K562 (cell line): Measurements from ENCODE around the gene PLEKHA6. TPM values are rescaled to one million over a fixed set of nuclear protein-coding genes. Genes with fewer than 3 reads are reported as not detected.

Experiments
- ATAC-seq: fragments of 200-7000 bp; cut with Tn5 transposase; 3 replicates; pipeline ENCODE4 v1.9.1; 2020; ENCODE audit warnings: moderate library complexity
- BruUV-seq: library from RNA; stranded (reverse); fragments of 400-500 nt; replicated peaks from 2 replicates; lab custom pipeline; 2021; lab: Mats Ljungman, UMichigan
- CTCF ChIA-PET: fragments of 300-600 bp; formaldehyde crosslinking; extraction: SDS; loops from one replicate; lab custom pipeline; 2021; ENCODE audit warnings: low intra/inter-chr PET ratio; lab: Yijun Ruan, JAX
- POLR2A ChIA-PET: fragments of 300-600, 350-650 bp; sonication (Branson Sonifier 250); formaldehyde crosslinking; extraction: SDS; loops from one replicate; lab custom pipeline; 2021; ENCODE audit warnings: antibody characterized with exemption, inconsistent platforms; lab: Yijun Ruan, JAX
- DNase-seq, 4 experiments: peaks; one replicate each; pipeline versions ENCODE4 v3.0.0 to v3.0.0-alpha.2; 2011 to 2018; ENCODE audit warnings: low spot score in 3 of 4, mixed read lengths in 3 of 4; ENCODE audit errors: extremely low read depth in 1 of 4
- FAIRE-seq: peaks from 2 replicates; lab custom pipeline; 2011; peaks lifted over from hg19 to GRCh38; lab: Jason Lieb, UNC
- H2AFZ ChIP-seq: 2 replicates; pipeline ENCODE4 v1.6.0; 2011; ENCODE audit warnings: low read depth, low read length, control low read depth, inconsistent platforms
- H3K27ac ChIP-seq: fragments of 200-600 bp; 3 replicates; pipeline ENCODE4 v1.8.0; 2011; ENCODE audit warnings: low read depth, mild to moderate bottlenecking, control low read depth, inconsistent platforms, low read length, moderate library complexity, mixed read lengths; ENCODE audit errors: extremely low read depth
- H3K27me3 ChIP-seq, 2 experiments: fragments of 300-600 bp in 1 of 2; 2 replicates in 1 of 2; 3 replicates in 1 of 2; pipeline versions ENCODE4 v1.6.0 to v1.8.0; 2011; ENCODE audit warnings: inconsistent platforms in 2 of 2, low read length in 2 of 2, mild to moderate bottlenecking in 1 of 2, mixed read lengths in 1 of 2, moderate library complexity in 1 of 2; ENCODE audit not compliant: control insufficient read depth in 2 of 2, insufficient read depth in 2 of 2
- H3K36me3 ChIP-seq: fragments of 300-600 bp; 3 replicates; pipeline ENCODE4 v1.8.0; 2011; ENCODE audit warnings: mild to moderate bottlenecking, low read length, inconsistent platforms; ENCODE audit not compliant: control insufficient read depth, insufficient read depth
- H3K4me1 ChIP-seq, 2 experiments: fragments of 200-600 bp in 1 of 2; replicated peaks in 1 of 2; 2 replicates in 1 of 2; 3 replicates in 1 of 2; pipeline versions ENCODE4 v1.5.1 to v1.8.0; 2011; ENCODE audit warnings: inconsistent platforms in 2 of 2, low read length in 2 of 2, mild to moderate bottlenecking in 1 of 2, mixed read lengths in 1 of 2, moderate library complexity in 1 of 2; ENCODE audit not compliant: control insufficient read depth in 2 of 2, insufficient read depth in 2 of 2
- H3K4me2 ChIP-seq: 2 replicates; pipeline ENCODE4 v1.6.1; 2011; ENCODE audit warnings: low read length, control low read depth, inconsistent platforms, mixed read lengths; ENCODE audit not compliant: insufficient read depth
- H3K4me3 ChIP-seq: fragments of 200-600 bp; sonication (generic), shearing (Covaris generic); 2 replicates; pipeline ENCODE4 v1.5.1; 2016; ENCODE audit warnings: control low read depth, inconsistent platforms
- H3K79me2 ChIP-seq: fragments of 200-600 bp; 3 replicates; pipeline ENCODE4 v1.8.0; 2011; ENCODE audit warnings: low read length, inconsistent platforms; ENCODE audit not compliant: control insufficient read depth, insufficient read depth
- H3K9ac ChIP-seq, 2 experiments: 2 replicates each; pipeline versions ENCODE4 v1.6.0 to v1.6.1; 2011; ENCODE audit warnings: low read depth in 2 of 2, low read length in 2 of 2, control low read depth in 1 of 2, inconsistent platforms in 1 of 2, mild to moderate bottlenecking in 1 of 2, mixed read lengths in 1 of 2; ENCODE audit not compliant: insufficient read depth in 1 of 2
- H3K9me1 ChIP-seq: one replicate; pipeline ENCODE4 v1.6.0; 2011; ENCODE audit warnings: inconsistent platforms, mild to moderate bottlenecking, low read length, moderate library complexity; ENCODE audit not compliant: control insufficient read depth, insufficient read depth
- H3K9me3 ChIP-seq: replicated peaks from 2 replicates; pipeline ENCODE4 v1.5.1; 2011; ENCODE audit warnings: low read depth, low read length, inconsistent platforms; ENCODE audit not compliant: control insufficient read depth, insufficient read depth
- H4K20me1 ChIP-seq: replicated peaks from 2 replicates; pipeline ENCODE4 v1.6.1; 2011; ENCODE audit warnings: low read length, inconsistent platforms, mixed read lengths; ENCODE audit not compliant: control insufficient read depth, insufficient read depth
- ATF3 ChIP-seq, 2 experiments: fragments of 450-650 bp in 1 of 2; sonication (generic) in 1 of 2; formaldehyde crosslinking in 1 of 2; IDR thresholded peaks in 1 of 2; conservative IDR thresholded peaks in 1 of 2; 2 replicates each; pipeline versions ENCODE4 v1.6.1 to v1.8.1; 2016 to 2023; ENCODE audit warnings: mild to moderate bottlenecking in 2 of 2, moderate library complexity in 2 of 2, inconsistent platforms in 1 of 2, missing genetic modification reagents in 1 of 2
- CREB1 ChIP-seq, 2 experiments: sonication (generic) in 1 of 2; formaldehyde crosslinking in 1 of 2; IDR thresholded peaks; 2 replicates each; pipeline versions ENCODE4 v1.6.1 to v1.8.0; 2012 to 2022; ENCODE audit warnings: inconsistent platforms in 1 of 2, mild to moderate bottlenecking in 1 of 2, missing genetic modification reagents in 1 of 2, moderate library complexity in 1 of 2
- CREM ChIP-seq: IDR thresholded peaks from 2 replicates; pipeline ENCODE4 v1.6.1; 2014; ENCODE audit warnings: antibody characterized with exemption, low read depth
- E2F3 ChIP-seq: fragments of 250-450 bp; sonication (Bioruptor Pico); IDR thresholded peaks from 2 replicates; pipeline ENCODE4 v1.4.0; 2020; ENCODE audit warnings: mild to moderate bottlenecking
- ELF4 ChIP-seq: fragments of 450-650 bp; formaldehyde crosslinking; IDR thresholded peaks from 2 replicates; pipeline ENCODE4 v1.4.0; 2022; ENCODE audit warnings: missing genetic modification characterization
- HOXB6 ChIP-seq: fragments of 250-450 bp; sonication (Bioruptor Pico); IDR thresholded peaks from 2 replicates; pipeline ENCODE4 v1.5.1; 2022; ENCODE audit warnings: mild to moderate bottlenecking, borderline replicate concordance
- PKNOX1 ChIP-seq: fragments of 450-650 bp; IDR thresholded peaks from 2 replicates; pipeline ENCODE4 v1.6.1; 2016
- ZNF253 ChIP-seq: fragments of 250-450 bp; sonication (Bioruptor Pico); conservative IDR thresholded peaks from 2 replicates; pipeline ENCODE4 v1.6.1; 2021; ENCODE audit warnings: mild to moderate bottlenecking
- ZNF407 ChIP-seq: fragments of 450-650 bp; IDR thresholded peaks from 2 replicates; pipeline ENCODE4 v1.6.1; 2016; ENCODE audit warnings: low read depth
- WGBS: fragments of 100-300 bp; shearing (Covaris generic); methylation state at CpG from one replicate; pipeline ENCODE4 v1.1.6; 2016; ENCODE audit warnings: low coverage, mixed read lengths; ENCODE audit not compliant: insufficient coverage; ENCODE audit errors: missing lambda C conversion rate; 5-methylcytosine and 5-hydroxymethylcytosine counted together
- in situ Hi-C: fragments of 300-500 bp; cut with MboI; formaldehyde crosslinking; loops from 4 replicates; pipeline ENCODE4 v1.15.0; 2018; ENCODE audit warnings: inconsistent platforms, mixed read lengths
- intact Hi-C: fragments of 100-400 bp; cut with micrococcal nuclease; formaldehyde crosslinking; loops from 2 replicates; pipeline ENCODE4 v1.14.2; 2022
- polyA plus RNA-seq, 8 experiments: library from polyadenylated mRNA; depleted of rRNA in 4 of 8; stranded (reverse) in 5 of 8; unstranded in 3 of 8; fragments of >200 nt; fragmentation: Nextera tagmentation in 2 of 8; fragmentation: Illumina TruSeq in 1 of 8; extraction: Ambion mirVana in 2 of 8; extraction: Trizol in 1 of 8; gene quantifications; 2 replicates each; pipeline versions ENCODE4 v1.2.1 to v1.2.3, GENCODE V29; 2011 to 2014; ENCODE audit warnings: inconsistent platforms in 1 of 8, missing spikeins in 1 of 8
- total RNA-seq, 7 experiments: library from RNA; depleted of rRNA in 6 of 7; stranded (reverse); fragments of >200 nt in 6 of 7; fragmentation: Illumina TruSeq in 2 of 7; extraction: Trizol in 2 of 7; gene quantifications; 2 replicates each; pipeline versions ENCODE4 v1.2.1 to v1.2.3, GENCODE V29; 2011 to 2021; ENCODE audit warnings: low replicate concordance in 1 of 7

Gene PLEKHA6
- total and polyA plus RNA-seq, 9 of the 15 experiments (the other 6 are each of a cell fraction or from before 2014, with no cell fraction given): under 0.01 to 0.33 (median 0.01) TPM; not detected in 4

GRCh38 chr1:204350312-204350711 lies 9.4 kb downstream of the PLEKHA6 start (continued):
- TF ChIP-seq ATF3 (IDR thresholded peaks at IDR 0.05) (no peak), ATF3 (CRISPR knock-in tag; conservative IDR thresholded peaks at IDR 0.05) (no peak)

GRCh38 chr1:204349602-204350001 lies 10.1 kb downstream of the PLEKHA6 start:
- Histone ChIP-seq H2AFZ (no peak overlapping the region), H3K9me3 (no peaks in the 10 kb centered on the region), H3K27ac (no peak overlapping the region), H3K27me3 (peaks cover 19 to 55% of the 10 kb centered on the region in 2 experiments), H3K9ac (no peak overlapping the region), H3K36me3 (no peaks in the 10 kb centered on the region), H3K4me2 (no peak overlapping the region), H3K9me1 (no peaks in the 10 kb centered on the region), H3K4me3 (no peak overlapping the region), H3K4me1 (peaks cover 0 to 5% of the 10 kb centered on the region in 2 experiments; a peak in 4 of 5 replicates), H3K79me2 (no peaks in the 10 kb centered on the region), H4K20me1 (0 out of 2 replicates have a peak, but pooled peaks cover 3% of the 10 kb centered on the region)
- WGBS: 8% methylated on average over 7 of the region's 7 CpGs
- BruUV-seq: no TSS peak
- ATAC-seq (no peak), FAIRE-seq (no peak), DNase-seq (no peak)
- intact Hi-C loops (no loop called here), in situ Hi-C loops (no loop called here)
- CTCF ChIA-PET: no interaction called here
- POLR2A ChIA-PET: interaction anchor here (0.6 to 1.2 kb wide), 3 partner anchors 13 to 45 kb away, joined by 3 read pairs; no protein-coding TSS in a partner anchor
- no peak for TF ChIP-seq E2F3
- TF ChIP-seq PKNOX1: no peak
- TF ChIP-seq CREB1 (IDR thresholded peaks at IDR 0.05): no peak
- no peak for TF ChIP-seq CREB1 (CRISPR knock-in tag; IDR thresholded peaks at IDR 0.05)
- TF ChIP-seq ELF4 (CRISPR knock-in tag): no peak
- TF ChIP-seq HOXB6 (CRISPR knock-in tag): no peak
- TF ChIP-seq ZNF407: no peak
- TF ChIP-seq CREM: no peak
- TF ChIP-seq ZNF253 (CRISPR knock-in tag): no peak
